ENCODE data around the gene PCDHGB1. TPM values are rescaled to one million over a fixed set of nuclear protein-coding genes. Genes with fewer than 3 reads are reported as not detected.
"Not testable (repeated sequence)": the region's sequence is repeated elsewhere in the genome, so short reads cannot be mapped to it uniquely, and the experiment has no call there.

Gene PCDHGB1
- total and polyA plus RNA-seq, 2 donors (not counting 1 experiment from before 2014, with no cell fraction given): 1.7 to 4.3 TPM

- peak within 1 kb of the TSS; percentile 23 for H3K4me2 ChIP-seq (ENCODE audit: extremely low read depth, insufficient read depth, low read length)
- not testable (repeated sequence) for H4K20me1 ChIP-seq (ENCODE audit: control insufficient read depth, extremely low read depth, insufficient read depth, low read length); H3K4me1 ChIP-seq (ENCODE audit: control insufficient read depth, extremely low read depth, insufficient read depth, low read length); H3K36me3 ChIP-seq (ENCODE audit: control insufficient read depth, insufficient read depth, low read length); H3K9me3 ChIP-seq (ENCODE audit: control insufficient read depth, insufficient read depth, low read depth, low read length); H3K9ac ChIP-seq (ENCODE audit: insufficient read depth, low read length); H3K27me3 ChIP-seq (ENCODE audit: control insufficient read depth, insufficient read depth, low read length); H3K79me2 ChIP-seq (ENCODE audit: control insufficient read depth, insufficient read depth, low read length); H2AFZ ChIP-seq (ENCODE audit: low read length)
- peak within 1 kb of the TSS; percentile 50 for H3K27ac ChIP-seq (ENCODE audit: insufficient read depth, low read length)
- peak within 1 kb of the TSS; percentile 22 to 56 (median 39) for H3K4me3 ChIP-seq (replicated peaks in 1 of 4; ENCODE audit: control extremely low read depth in 1 of 4, insufficient read depth in 1 of 4, low read depth in 3 of 4, low read length in 4 of 4)
- peak; percentile 54 to 60 for TF ChIP-seq CTCF (conservative IDR thresholded peaks at IDR 0.05 in 1 of 2, IDR thresholded peaks at IDR 0.05 in 1 of 2; ENCODE audit: low read depth in 1 of 2, low read length in 2 of 2)
- peak; percentile 50 to 65 for DNase-seq (ENCODE audit: low read depth in 2 of 2)
These were observed 48.1 kb downstream of the PCDHGB1 start, which contains the start of gene PCDHGB5 for GRCh38 chr5:141397756-141398551. PCDHGB5 (plus strand) TSS chr5:141397947; CDS start chr5:141398128, 181 bp downstream.

GRCh38 chr5:141398608-141399007 lies 48.7 kb downstream of the PCDHGB1 start:
- no peak for DNase-seq (ENCODE audit: low read depth in 2 of 2)
- H3K9me3 ChIP-seq (ENCODE audit: control insufficient read depth, insufficient read depth, low read depth, low read length): peaks cover 5% of the 10 kb centered on the region
- no peaks in the 10 kb centered on the region for H3K36me3 ChIP-seq (ENCODE audit: control insufficient read depth, insufficient read depth, low read length)
- no peaks in the 10 kb centered on the region for H3K79me2 ChIP-seq (ENCODE audit: control insufficient read depth, insufficient read depth, low read length)
- TF ChIP-seq CTCF (conservative IDR thresholded peaks at IDR 0.05 in 1 of 2, IDR thresholded peaks at IDR 0.05 in 1 of 2; ENCODE audit: low read depth in 1 of 2, low read length in 2 of 2) (no peak), EZH2 (IDR thresholded peaks at IDR 0.05; ENCODE audit: low read length, missing control alignments) (no peak)
- H4K20me1 ChIP-seq (ENCODE audit: control insufficient read depth, extremely low read depth, insufficient read depth, low read length): no peaks in the 10 kb centered on the region
- no peaks in the 10 kb centered on the region for H3K27me3 ChIP-seq (ENCODE audit: control insufficient read depth, insufficient read depth, low read length)
- no peak overlapping the region for H2AFZ ChIP-seq (ENCODE audit: low read length)
- H3K27ac ChIP-seq (ENCODE audit: insufficient read depth, low read length): no peak overlapping the region
- H3K9ac ChIP-seq (ENCODE audit: insufficient read depth, low read length): no peak overlapping the region
- no peaks in the 10 kb centered on the region for H3K4me1 ChIP-seq (ENCODE audit: control insufficient read depth, extremely low read depth, insufficient read depth, low read length)
- H3K4me3 ChIP-seq (replicated peaks in 1 of 4; ENCODE audit: control extremely low read depth in 1 of 4, insufficient read depth in 1 of 4, low read depth in 3 of 4, low read length in 4 of 4): peak overlapping the region in 2 of 4 experiments; percentile 8 to 30
- H3K4me2 ChIP-seq (ENCODE audit: extremely low read depth, insufficient read depth, low read length): peak overlapping the region; percentile 23

GRCh38 chr5:141399555-141400258 lies 49.8 kb downstream of the PCDHGB1 start:
- Histone ChIP-seq H3K36me3 (ENCODE audit: control insufficient read depth, insufficient read depth, low read length) (no peaks in the 10 kb centered on the region), H3K4me2 (ENCODE audit: extremely low read depth, insufficient read depth, low read length) (no peak overlapping the region), H3K4me1 (ENCODE audit: control insufficient read depth, extremely low read depth, insufficient read depth, low read length) (no peaks in the 10 kb centered on the region), H3K9ac (ENCODE audit: insufficient read depth, low read length) (no peak overlapping the region), H3K4me3 (replicated peaks in 1 of 4; ENCODE audit: control extremely low read depth in 1 of 4, insufficient read depth in 1 of 4, low read depth in 3 of 4, low read length in 4 of 4) (peak overlapping the region in 1 of 4 experiments; percentile 27), H2AFZ (ENCODE audit: low read length) (no peak overlapping the region), H3K9me3 (ENCODE audit: control insufficient read depth, insufficient read depth, low read depth, low read length) (peaks cover 4% of the 10 kb centered on the region), H3K27me3 (ENCODE audit: control insufficient read depth, insufficient read depth, low read length) (no peaks in the 10 kb centered on the region), H4K20me1 (ENCODE audit: control insufficient read depth, extremely low read depth, insufficient read depth, low read length) (no peaks in the 10 kb centered on the region), H3K27ac (ENCODE audit: insufficient read depth, low read length) (no peak overlapping the region), H3K79me2 (ENCODE audit: control insufficient read depth, insufficient read depth, low read length) (no peaks in the 10 kb centered on the region)
- TF ChIP-seq CTCF (conservative IDR thresholded peaks at IDR 0.05 in 1 of 2, IDR thresholded peaks at IDR 0.05 in 1 of 2; ENCODE audit: low read depth in 1 of 2, low read length in 2 of 2): no peak
- TF ChIP-seq EZH2 (IDR thresholded peaks at IDR 0.05; ENCODE audit: low read length, missing control alignments): no peak
- no peak for DNase-seq (ENCODE audit: low read depth in 2 of 2)
